NCI-H510A treated with DMSO at 0.1 percent for 48 hours (cell line): ENCODE data around the gene ELP5.

Experiments
- DNase-seq: peaks from one replicate; lab custom pipeline; 2025; lab: John Stamatoyannopoulos, UW

The ELP5 gene, protein sequence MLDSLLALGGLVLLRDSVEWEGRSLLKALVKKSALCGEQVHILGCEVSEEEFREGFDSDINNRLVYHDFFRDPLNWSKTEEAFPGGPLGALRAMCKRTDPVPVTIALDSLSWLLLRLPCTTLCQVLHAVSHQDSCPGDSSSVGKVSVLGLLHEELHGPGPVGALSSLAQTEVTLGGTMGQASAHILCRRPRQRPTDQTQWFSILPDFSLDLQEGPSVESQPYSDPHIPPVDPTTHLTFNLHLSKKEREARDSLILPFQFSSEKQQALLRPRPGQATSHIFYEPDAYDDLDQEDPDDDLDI

GRCh38 chr17:7252176-7253043, at the start of gene ELP5:
ELP5 (plus strand) TSS chr17:7252215; CDS start chr17:7252551, 336 bp downstream.
- DNase-seq, result peak; percentile 94

GRCh38 chr17:7203391-7203790, 48.6 kb upstream of the ELP5 start:
- DNase-seq, result no peak

- DNase-seq, result no peak
Measured at GRCh38 chr17:7204336-7204735, 47.7 kb upstream of the ELP5 start.

DNA sequence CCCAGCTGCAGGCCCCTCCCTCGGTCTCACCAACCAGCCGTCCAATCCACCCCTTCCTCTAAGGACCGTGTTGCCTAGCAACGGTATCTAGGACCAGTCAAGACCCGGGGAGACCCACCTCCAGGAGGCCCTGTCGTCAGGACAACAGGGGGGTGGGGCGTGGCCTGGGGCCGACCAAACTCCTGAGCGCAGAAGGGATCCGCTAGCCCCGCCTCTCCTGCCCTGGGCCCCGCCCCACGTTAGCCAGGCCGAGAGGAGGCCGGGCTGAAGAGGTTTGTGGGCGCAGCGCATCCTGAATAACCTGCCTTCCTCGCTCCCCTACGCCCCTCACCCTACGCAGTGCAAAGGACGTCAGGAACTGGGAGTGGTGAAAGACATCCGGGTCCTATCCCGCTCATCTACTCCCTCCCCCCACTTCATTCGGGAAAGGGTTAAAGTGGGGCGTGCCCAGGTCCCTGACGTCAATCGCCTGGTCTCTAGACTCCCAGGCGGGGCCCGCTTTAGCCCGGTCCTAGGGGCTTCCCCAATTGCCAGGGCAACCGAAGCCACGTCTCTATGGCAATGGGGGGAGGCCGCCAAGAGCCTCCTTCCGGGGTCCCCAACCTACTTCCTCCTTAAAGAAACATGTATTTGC, 47.1 kb upstream of the ELP5 start:
- DNase-seq, result peak; percentile 68

GRCh38 chr17:7205561-7205960, 46.5 kb upstream of the ELP5 start:
- no peak for DNase-seq

GRCh38 chr17:7207120-7208001, 44.7 kb upstream of the ELP5 start:
- no peak for DNase-seq

DNA sequence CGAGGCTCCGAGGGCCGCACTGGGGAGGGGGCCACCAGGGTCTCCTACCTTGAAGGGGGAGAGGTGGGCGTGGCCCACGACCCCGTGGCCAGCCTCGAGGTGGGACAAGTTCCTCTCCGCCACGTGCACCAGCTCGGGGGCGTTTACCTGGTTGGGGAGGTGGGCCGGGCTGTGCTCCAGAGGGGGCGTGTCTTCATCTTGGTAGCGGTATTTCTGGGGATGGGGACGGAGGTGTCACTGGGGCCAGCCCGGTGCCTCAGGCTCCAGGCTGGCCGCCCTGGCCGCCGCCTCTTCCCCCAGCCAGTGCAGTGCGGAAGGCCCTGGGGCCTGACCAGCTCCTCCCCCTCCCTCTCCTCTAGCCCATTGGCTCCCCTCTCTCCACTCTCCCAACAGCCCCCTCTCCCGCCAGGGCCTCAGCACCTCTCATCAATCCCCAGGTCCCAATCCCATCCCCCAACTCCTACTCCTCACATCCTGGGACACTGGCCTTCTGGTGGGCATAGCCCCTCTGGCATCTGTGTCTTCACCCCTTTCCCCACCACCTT, 43.9 kb upstream of the ELP5 start:
- DNase-seq, result no peak

- no peak for DNase-seq
Measured at GRCh38 chr17:7208754-7209460, 43.1 kb upstream of the ELP5 start.

DNA sequence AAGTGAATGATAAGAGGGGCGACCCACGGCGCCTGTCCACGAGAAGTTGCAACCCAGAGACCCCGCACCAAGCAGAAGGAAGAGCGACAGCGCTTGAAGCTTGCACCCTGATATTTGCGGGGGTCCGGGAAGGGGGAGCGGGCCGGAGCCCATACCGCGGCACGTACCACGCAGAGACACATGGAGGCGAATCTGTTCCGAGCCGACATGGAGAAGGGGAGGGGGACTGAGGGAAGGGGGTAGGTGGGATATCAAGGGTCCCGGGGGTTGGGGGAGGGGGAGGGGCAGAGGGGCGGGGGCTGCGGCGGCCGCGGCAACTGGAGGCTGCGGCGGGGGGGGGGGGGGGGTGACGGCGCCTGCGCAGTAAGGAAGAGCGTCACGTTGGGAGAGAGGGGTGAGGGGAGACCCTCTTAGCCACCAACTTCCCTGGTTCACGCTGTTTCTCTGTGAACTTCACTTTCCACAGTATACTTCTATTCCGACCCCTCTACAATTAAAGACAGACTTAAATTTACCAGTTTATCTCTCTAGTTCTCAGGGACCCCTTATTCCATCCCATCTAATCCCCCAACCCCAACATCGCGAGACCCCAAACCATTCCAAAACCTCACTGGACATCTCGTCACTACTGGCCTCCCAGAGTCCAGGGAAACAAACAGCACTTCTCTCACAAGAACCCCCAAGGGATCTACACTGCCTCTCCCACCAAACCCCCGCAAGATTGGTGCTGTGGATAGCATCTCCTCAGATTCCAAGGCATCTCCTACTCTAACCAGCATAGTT, 40.3 kb upstream of the ELP5 start:
- DNase-seq, result no peak

- peak; percentile 90 for DNase-seq
Measured at GRCh38 chr17:7213895-7214299, 38.1 kb upstream of the ELP5 start.

GRCh38 chr17:7214300-7215135, 37.5 kb upstream of the ELP5 start:
- DNase-seq, result peak; percentile 97

GRCh38 chr17:7215136-7215638, 36.8 kb upstream of the ELP5 start:
- DNase-seq, result no peak

- no peak for DNase-seq
Measured at GRCh38 chr17:7215652-7216180, 36.3 kb upstream of the ELP5 start.

DNA sequence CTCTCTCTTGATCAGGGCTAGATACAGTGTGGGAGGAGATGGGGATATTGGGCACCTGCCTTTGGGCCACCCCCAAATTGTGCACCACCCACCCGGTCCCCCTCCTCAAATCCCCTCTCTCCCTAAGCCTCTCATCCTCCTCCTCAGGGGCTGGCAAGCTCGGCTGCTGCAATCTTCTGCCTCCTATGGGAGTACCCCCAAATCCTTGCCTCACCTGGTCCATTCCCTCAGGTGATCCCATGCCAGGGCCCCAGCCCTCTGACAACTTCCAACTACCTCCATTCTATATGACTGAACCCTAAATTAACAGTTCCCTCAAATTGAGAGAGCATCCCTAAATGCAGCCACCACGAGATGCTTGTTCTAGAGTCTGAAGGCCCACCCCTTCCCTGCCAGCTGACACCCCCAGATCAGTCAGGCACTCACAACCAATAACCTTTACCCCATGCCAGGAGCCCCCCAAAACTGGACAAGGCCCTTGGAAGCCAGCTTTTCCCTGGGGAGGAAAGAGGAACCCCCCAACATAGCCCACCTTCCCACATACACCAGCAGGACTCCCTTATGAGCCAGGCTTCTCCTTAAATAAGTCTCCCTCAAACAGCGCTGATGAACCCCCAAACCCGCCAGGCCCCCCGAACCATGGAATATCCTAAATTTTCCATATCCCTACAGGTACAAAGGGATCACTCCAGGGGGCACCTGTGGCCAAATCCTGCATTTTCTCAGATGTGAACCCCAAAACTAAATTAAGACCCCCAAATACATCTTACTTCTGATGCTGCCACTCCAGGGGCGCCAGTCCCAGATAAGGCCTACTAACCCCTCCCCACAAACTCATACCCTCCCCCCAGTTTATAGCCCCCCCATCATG, 35.5 kb upstream of the ELP5 start:
- no peak for DNase-seq

DNA sequence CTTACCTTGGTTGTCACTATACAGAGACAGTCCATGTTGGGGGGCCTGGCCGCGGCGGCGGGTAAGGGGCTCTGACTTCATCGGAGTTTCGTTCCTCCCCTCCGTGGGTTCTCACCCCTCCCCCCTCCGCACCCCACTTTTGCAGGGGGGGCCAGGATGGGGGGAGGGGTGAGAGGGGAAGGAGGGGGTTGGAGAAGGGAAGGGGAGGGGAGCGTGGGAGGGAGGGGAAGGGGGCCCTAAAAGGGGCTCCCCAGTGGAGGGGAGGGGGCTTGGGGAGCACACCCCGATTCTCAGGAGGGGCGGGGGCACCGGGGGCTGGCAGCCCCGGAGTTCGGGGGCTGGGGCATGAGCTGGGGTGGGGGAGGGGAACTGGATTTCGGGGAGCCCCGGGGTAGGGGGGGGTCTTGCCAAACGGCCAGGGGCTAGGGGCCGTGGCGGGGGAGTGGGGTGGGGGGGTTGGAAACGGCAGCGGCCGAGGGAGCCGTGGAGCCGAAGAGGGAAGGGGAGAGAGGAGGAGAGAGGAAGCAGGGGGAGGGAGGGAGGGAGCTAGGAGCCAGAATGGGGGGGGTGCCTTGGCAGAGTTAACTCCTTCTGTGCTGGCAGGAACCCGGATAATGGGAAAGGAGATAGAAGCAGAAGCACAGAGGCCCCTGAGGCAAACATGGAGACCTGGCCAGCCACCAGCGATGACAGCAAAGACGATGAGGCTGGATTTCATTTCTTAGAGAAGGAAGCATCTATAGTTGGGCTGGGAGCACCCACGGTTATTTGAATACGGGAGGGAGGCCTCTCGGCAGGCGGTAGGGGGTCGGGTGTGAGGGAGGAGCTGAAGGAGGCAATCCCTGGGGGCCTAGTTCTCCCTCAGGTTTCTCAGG, 34.7 kb upstream of the ELP5 start:
- peak; percentile 56 for DNase-seq

DNA sequence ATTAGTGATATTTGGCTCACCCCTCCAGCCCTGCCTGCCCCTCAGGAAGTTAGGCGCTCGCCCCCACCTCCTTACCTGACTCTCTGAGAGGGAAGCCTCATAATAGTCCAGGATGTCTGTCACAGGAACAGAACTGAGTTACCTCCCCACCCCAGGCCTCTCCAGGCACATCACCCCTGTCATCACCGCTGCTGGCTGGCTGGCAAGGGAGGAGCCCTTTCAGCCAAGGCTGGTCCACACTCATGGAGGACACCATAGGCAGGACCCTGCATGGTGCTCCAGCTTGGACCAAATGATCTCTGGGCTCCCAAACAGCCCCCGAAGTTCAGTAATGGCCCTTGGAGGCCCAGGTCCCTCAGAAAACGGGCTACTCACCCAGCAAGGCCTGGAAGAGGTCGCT, 33.8 kb upstream of the ELP5 start:
- DNase-seq, result no peak

GRCh38 chr17:7218758-7219157, 33.3 kb upstream of the ELP5 start:
- no peak for DNase-seq
